AG04450 (cell line): ENCODE measurements around the gene SLC24A3. TPM values are rescaled to one million over a fixed set of nuclear protein-coding genes. Genes with fewer than 3 reads are reported as not detected.

Source experiments
- CTCF ChIA-PET: fragments of 300-600, 350-600 bp; formaldehyde crosslinking; extraction: SDS; loops from one replicate; lab custom pipeline; 2022; ENCODE audit warnings: antibody characterized with exemption, inconsistent platforms; lab: Charles Lee
- POLR2A ChIA-PET: fragments of 350-600 bp; formaldehyde crosslinking; extraction: SDS; loops from one replicate; lab custom pipeline; 2021; ENCODE audit warnings: antibody characterized with exemption, inconsistent platforms; lab: Yijun Ruan, JAX
- DNase-seq: peaks from one replicate; pipeline ENCODE4 v3.0.0-alpha.2; 2011; ENCODE audit warnings: low read depth, low spot score
- H3K27ac ChIP-seq: one replicate; pipeline ENCODE4 v1.5.1; 2012; ENCODE audit warnings: low read depth, low read length, control low read depth
- H3K27me3 ChIP-seq: one replicate; pipeline ENCODE4 v1.6.0; 2012; ENCODE audit warnings: low read length; ENCODE audit not compliant: control insufficient read depth, insufficient read depth
- H3K4me3 ChIP-seq: 2 replicates; pipeline ENCODE4 v1.5.1; 2011; ENCODE audit warnings: mild to moderate bottlenecking, low read depth, low read length, control low read depth
- H3K9me3 ChIP-seq: 2 replicates; pipeline ENCODE4 v1.5.1; 2012; ENCODE audit warnings: low read length; ENCODE audit not compliant: control insufficient read depth, insufficient read depth
- polyA plus RNA-seq: library from polyadenylated mRNA; depleted of rRNA; stranded (reverse); fragments of >200 nt; gene quantifications from 2 replicates; pipeline ENCODE4 v1.2.3, GENCODE V29; 2011
- TF ChIP-seq, protein P1 (sequence below): IDR thresholded peaks from 2 replicates; pipeline ENCODE4 v1.5.1; 2011; ENCODE audit warnings: low read depth, low read length, control low read depth, inconsistent platforms

SLC24A3 gene
- polyA plus RNA-seq, 1 experiment: not detected

DNA sequence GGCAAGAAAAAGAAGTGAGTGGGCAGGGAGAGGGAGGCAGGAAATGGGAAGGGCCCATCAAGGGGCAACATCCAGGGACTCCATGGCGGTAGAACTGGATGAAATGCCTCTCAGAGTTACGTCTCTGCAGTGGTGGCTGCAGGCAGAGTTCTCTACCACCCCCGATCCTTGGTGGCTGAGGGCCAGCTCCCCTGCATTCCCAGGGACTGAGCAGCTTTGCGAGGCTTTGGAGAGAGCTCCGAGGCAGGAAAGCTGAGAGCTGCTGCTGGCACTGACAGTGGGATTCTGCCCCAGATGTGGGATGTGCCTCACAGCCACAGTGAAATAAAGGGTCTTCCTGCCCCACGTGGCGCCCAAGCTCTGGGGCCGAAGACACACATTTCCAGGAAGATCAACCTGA is 236.6 kb downstream of the SLC24A3 start:
- POLR2A ChIA-PET: no interaction called here
- Histone ChIP-seq H3K4me3 (no peak overlapping the region), H3K27ac (no peak overlapping the region), H3K9me3 (peaks cover 8% of the 10 kb centered on the region), H3K27me3 (no peaks in the 10 kb centered on the region)
- CTCF ChIA-PET: interaction anchor here (0.6 kb wide), 1 partner anchor 13 kb away, joined by 5 read pairs; no protein-coding TSS in a partner anchor
- no peak for DNase-seq
- TF ChIP-seq, protein P1, sequence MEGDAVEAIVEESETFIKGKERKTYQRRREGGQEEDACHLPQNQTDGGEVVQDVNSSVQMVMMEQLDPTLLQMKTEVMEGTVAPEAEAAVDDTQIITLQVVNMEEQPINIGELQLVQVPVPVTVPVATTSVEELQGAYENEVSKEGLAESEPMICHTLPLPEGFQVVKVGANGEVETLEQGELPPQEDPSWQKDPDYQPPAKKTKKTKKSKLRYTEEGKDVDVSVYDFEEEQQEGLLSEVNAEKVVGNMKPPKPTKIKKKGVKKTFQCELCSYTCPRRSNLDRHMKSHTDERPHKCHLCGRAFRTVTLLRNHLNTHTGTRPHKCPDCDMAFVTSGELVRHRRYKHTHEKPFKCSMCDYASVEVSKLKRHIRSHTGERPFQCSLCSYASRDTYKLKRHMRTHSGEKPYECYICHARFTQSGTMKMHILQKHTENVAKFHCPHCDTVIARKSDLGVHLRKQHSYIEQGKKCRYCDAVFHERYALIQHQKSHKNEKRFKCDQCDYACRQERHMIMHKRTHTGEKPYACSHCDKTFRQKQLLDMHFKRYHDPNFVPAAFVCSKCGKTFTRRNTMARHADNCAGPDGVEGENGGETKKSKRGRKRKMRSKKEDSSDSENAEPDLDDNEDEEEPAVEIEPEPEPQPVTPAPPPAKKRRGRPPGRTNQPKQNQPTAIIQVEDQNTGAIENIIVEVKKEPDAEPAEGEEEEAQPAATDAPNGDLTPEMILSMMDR: no peak

DNA sequence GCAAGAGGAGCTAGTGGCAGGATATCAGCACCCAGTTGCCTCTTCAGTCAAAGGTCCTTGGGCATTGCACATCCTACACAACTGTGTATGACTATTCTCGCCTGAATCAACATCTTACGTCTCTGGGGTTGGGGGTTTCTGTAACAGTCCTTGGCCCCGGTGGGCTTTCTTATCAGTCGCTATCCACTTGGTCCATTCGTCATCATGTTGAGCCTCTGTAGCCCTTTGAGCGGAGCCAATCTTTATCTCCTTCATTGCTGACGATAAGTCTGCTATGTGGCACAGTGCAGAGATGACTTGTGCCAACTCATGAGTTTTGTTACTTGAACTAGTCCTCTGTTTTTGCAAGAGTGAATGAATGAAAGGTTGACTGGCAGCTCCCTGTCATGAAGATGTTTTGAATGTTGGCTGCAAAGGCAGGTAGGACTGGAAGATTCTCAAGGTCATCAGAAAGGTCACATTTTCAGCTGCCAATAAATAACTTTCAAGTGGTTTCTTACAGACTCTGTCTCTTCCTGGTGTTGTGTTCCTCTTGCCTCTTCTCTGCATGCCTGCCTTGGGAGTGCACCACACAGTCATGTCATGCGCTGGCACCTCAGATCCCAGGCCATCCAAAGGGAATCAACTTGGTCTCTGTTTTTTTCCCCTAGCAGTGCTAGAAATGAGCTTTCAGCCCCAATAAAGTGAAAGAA is 238.9 kb downstream of the SLC24A3 start:
- TF ChIP-seq, protein P1: no peak
- CTCF ChIA-PET: no interaction called here
- Histone ChIP-seq H3K4me3 (no peak overlapping the region), H3K27me3 (no peaks in the 10 kb centered on the region), H3K27ac (no peak overlapping the region), H3K9me3 (peaks cover 8% of the 10 kb centered on the region)
- no peak for DNase-seq
- POLR2A ChIA-PET: no interaction called here

DNA sequence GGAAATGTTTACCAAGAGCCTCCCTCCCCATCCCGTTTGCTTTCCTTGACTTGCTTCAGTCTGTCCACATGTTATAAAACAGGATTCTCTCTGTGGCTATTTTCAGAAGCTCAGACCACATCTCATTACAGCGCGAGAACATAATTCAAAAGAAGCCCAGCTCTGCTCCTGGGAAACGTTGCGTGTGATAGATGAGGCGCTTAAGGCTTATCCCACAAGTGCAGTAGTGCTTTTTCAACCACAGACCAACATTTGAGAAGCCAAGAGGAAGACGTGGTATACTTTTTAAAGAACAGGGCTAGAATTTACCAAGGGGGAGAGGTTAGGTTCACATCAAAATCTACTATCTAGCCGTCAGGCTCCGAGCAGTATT is 239.5 kb downstream of the SLC24A3 start:
- no peak for DNase-seq
- ChIA-PET CTCF (no interaction called here), POLR2A (no interaction called here)
- H3K4me3 ChIP-seq: no peak overlapping the region
- H3K27ac ChIP-seq: no peak overlapping the region
- H3K9me3 ChIP-seq: peaks cover 8% of the 10 kb centered on the region; the same call in 1 of the 2 replicates
- H3K27me3 ChIP-seq: no peaks in the 10 kb centered on the region
- TF ChIP-seq, protein P1: no peak

DNA sequence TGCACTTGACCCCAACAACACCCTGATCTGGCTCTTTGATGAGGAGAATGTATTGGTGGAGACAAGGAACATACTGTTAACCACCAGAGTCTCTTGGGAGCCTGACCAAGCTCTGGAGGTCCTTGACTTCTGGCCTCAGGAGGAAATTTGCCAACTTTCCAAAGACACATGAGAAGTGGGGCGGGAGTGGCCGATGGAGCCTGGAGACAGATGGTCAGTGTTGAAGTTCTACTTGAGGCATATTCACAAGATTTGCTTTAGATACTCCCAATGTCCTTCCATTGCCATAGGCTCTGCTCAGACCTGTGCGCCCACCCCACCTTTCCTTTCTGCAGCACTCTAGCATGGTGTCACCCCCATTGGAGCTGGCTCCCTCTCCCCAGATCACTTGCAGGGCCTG is 241.0 kb downstream of the SLC24A3 start:
- H3K4me3 ChIP-seq: no peak overlapping the region
- POLR2A ChIA-PET: no interaction called here
- DNase-seq: no peak
- CTCF ChIA-PET: no interaction called here
- no peaks in the 10 kb centered on the region for H3K27me3 ChIP-seq
- TF ChIP-seq, protein P1: no peak
- H3K9me3 ChIP-seq: peaks cover 8% of the 10 kb centered on the region; the same call in 1 of the 2 replicates
- no peak overlapping the region for H3K27ac ChIP-seq

DNA sequence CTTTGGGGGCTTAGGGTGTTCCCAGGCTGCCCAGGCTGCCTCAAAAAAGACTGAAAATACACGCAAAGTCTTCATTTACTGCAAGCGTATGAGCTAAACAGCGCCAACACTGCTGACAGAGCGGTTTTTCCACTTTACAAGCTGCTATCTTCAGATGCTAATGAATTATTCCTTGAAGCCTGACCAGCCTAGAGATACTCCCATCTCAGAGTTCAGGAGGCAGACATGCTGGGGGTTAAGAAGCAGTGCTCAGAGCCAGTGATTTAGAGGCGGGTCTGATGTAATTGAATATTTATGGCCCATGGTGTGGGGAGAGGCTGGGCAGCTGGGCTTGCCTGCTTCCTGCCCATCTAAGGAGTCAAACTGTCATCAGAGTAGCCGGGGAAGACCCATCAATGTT is 241.4 kb downstream of the SLC24A3 start:
- DNase-seq: no peak
- H3K27ac ChIP-seq: no peak overlapping the region
- no peak overlapping the region for H3K4me3 ChIP-seq
- CTCF ChIA-PET: no interaction called here
- POLR2A ChIA-PET: no interaction called here
- peaks cover 7% of the 10 kb centered on the region; the same call in 1 of the 2 replicates for H3K9me3 ChIP-seq
- no peaks in the 10 kb centered on the region for H3K27me3 ChIP-seq
- TF ChIP-seq, protein P1: no peak
